Duodenal mucosa (tissue), 2 donors: Measurements from ENCODE around the gene KDM1A.
"Not testable (repeated sequence)": the region's sequence is repeated elsewhere in the genome, so short reads cannot be mapped to it uniquely, and the experiment has no call there.

ENCODE experiments used
- H3K27ac ChIP-seq: one replicate; pipeline ENCODE4 v1.7.0; 2013; ENCODE audit warnings: low read depth, low read length
- H3K27me3 ChIP-seq, 2 donors: one replicate each; pipeline ENCODE4 v1.7.0; 2013; ENCODE audit warnings: low read length in 2 of 2, control low read depth in 1 of 2; ENCODE audit not compliant: insufficient read depth in 2 of 2, control insufficient read depth in 1 of 2
- H3K36me3 ChIP-seq, 2 donors: one replicate each; pipeline ENCODE4 v1.7.0; 2013; ENCODE audit warnings: low read length in 2 of 2, control low read depth in 1 of 2; ENCODE audit not compliant: insufficient read depth in 2 of 2, control insufficient read depth in 1 of 2
- H3K4me1 ChIP-seq, 2 donors: one replicate each; pipeline ENCODE4 v1.7.0; 2013; ENCODE audit warnings: low read length in 2 of 2, control low read depth in 1 of 2; ENCODE audit not compliant: insufficient read depth in 2 of 2, control insufficient read depth in 1 of 2
- H3K4me3 ChIP-seq, 2 donors: one replicate each; pipeline ENCODE4 v1.7.0; 2013; ENCODE audit warnings: low read length in 2 of 2, low read depth in 1 of 2
- H3K9ac ChIP-seq, 2 donors: one replicate each; pipeline ENCODE4 v1.7.0; 2013; ENCODE audit warnings: low read length in 2 of 2, low read depth in 1 of 2
- H3K9me3 ChIP-seq, 2 donors: one replicate each; pipeline ENCODE4 v1.7.0; 2013; ENCODE audit warnings: low read length in 2 of 2, control low read depth in 1 of 2; ENCODE audit not compliant: control insufficient read depth in 1 of 2

Gene KDM1A

GRCh38 chr1:22983944-22984343 lies 35.3 kb upstream of the KDM1A start:
- Histone ChIP-seq H3K4me3 (no peak overlapping the region), H3K9me3 (no peaks in the 10 kb centered on the region), H3K36me3 (no peaks in the 10 kb centered on the region), H3K27me3 (no peaks in the 10 kb centered on the region), H3K9ac (no peak overlapping the region), H3K27ac (no peak overlapping the region), H3K4me1 (no peaks in the 10 kb centered on the region)

GRCh38 chr1:22992384-22992783 lies 26.9 kb upstream of the KDM1A start:
- not testable (repeated sequence) for H3K27me3 ChIP-seq, H3K27ac ChIP-seq, H3K9me3 ChIP-seq, H3K4me3 ChIP-seq, H3K36me3 ChIP-seq, H3K4me1 ChIP-seq, H3K9ac ChIP-seq

- not testable (repeated sequence) for H3K4me3 ChIP-seq, H3K4me1 ChIP-seq, H3K9me3 ChIP-seq, H3K9ac ChIP-seq, H3K36me3 ChIP-seq, H3K27ac ChIP-seq, H3K27me3 ChIP-seq
Measured at GRCh38 chr1:22993220-22993795, 26.0 kb upstream of the KDM1A start.

- Histone ChIP-seq H3K4me1 (no peaks in the 10 kb centered on the region), H3K27ac (no peak overlapping the region), H3K9ac (no peak overlapping the region), H3K9me3 (peaks cover 0 to 5% of the 10 kb centered on the region in 2 donors), H3K4me3 (no peak overlapping the region), H3K27me3 (no peaks in the 10 kb centered on the region), H3K36me3 (no peaks in the 10 kb centered on the region)
Measured at GRCh38 chr1:22995774-22996173, 23.5 kb upstream of the KDM1A start.

GRCh38 chr1:22997528-22997927 lies 21.7 kb upstream of the KDM1A start:
- not testable (repeated sequence) for H3K27ac ChIP-seq, H3K27me3 ChIP-seq, H3K9me3 ChIP-seq, H3K4me3 ChIP-seq, H3K9ac ChIP-seq, H3K36me3 ChIP-seq, H3K4me1 ChIP-seq

GRCh38 chr1:23000133-23000532 lies 19.1 kb upstream of the KDM1A start:
- not testable (repeated sequence) for H3K27me3 ChIP-seq, H3K4me1 ChIP-seq, H3K4me3 ChIP-seq, H3K9ac ChIP-seq, H3K27ac ChIP-seq, H3K36me3 ChIP-seq, H3K9me3 ChIP-seq

GRCh38 chr1:23002218-23002617 lies 17.1 kb upstream of the KDM1A start:
- H3K4me1 ChIP-seq, H3K9ac ChIP-seq, H3K4me3 ChIP-seq, H3K36me3 ChIP-seq, H3K27me3 ChIP-seq, H3K27ac ChIP-seq, H3K9me3 ChIP-seq: not testable (repeated sequence)

GRCh38 chr1:23004112-23004511 lies 15.2 kb upstream of the KDM1A start:
- peaks cover 0 to 5% of the 10 kb centered on the region in 2 donors for H3K9me3 ChIP-seq
- peaks cover 0 to 2% of the 10 kb centered on the region in 2 donors for H3K27me3 ChIP-seq
- no peak overlapping the region for H3K4me3 ChIP-seq
- H3K4me1 ChIP-seq, result no peaks in the 10 kb centered on the region
- no peak overlapping the region for H3K27ac ChIP-seq
- no peaks in the 10 kb centered on the region for H3K36me3 ChIP-seq
- H3K9ac ChIP-seq, result no peak overlapping the region

- not testable (repeated sequence) for H3K4me3 ChIP-seq, H3K36me3 ChIP-seq, H3K9ac ChIP-seq
Measured at GRCh38 chr1:23004769-23005168, 14.5 kb upstream of the KDM1A start.

GRCh38 chr1:23007106-23007505 lies 12.2 kb upstream of the KDM1A start:
- no peak overlapping the region for H3K27ac ChIP-seq
- no peaks in the 10 kb centered on the region for H3K36me3 ChIP-seq
- no peak overlapping the region for H3K9ac ChIP-seq
- no peaks in the 10 kb centered on the region for H3K4me1 ChIP-seq
- no peak overlapping the region for H3K4me3 ChIP-seq
- no peaks in the 10 kb centered on the region for H3K9me3 ChIP-seq
- H3K27me3 ChIP-seq, result peaks cover 0 to under 1% of the 10 kb centered on the region in 2 donors

More at GRCh38 chr1:23004769-23005168, 14.5 kb upstream of the KDM1A start:
- not testable (repeated sequence) for H3K27me3 ChIP-seq, H3K9me3 ChIP-seq, H3K4me1 ChIP-seq, H3K27ac ChIP-seq

- Histone ChIP-seq H3K4me3 (no peak overlapping the region), H3K27me3 (no peaks in the 10 kb centered on the region), H3K4me1 (no peaks in the 10 kb centered on the region), H3K36me3 (no peaks in the 10 kb centered on the region), H3K9ac (no peak overlapping the region), H3K27ac (no peak overlapping the region), H3K9me3 (no peaks in the 10 kb centered on the region)
Measured at GRCh38 chr1:23008901-23009300, 10.4 kb upstream of the KDM1A start.
